Stimulated activated CD8-positive, alpha-beta memory T cell treated with anti-CD3 and anti-CD28 coated beads, Interleukin-7, amount 100 ng/mL, for 24 hours (primary cell): ENCODE results near the gene WIF1.

Experiments used
- DNase-seq: peaks from one replicate; pipeline ENCODE4 v3.0.0-alpha.2; 2020; ENCODE audit warnings: low read depth

Gene WIF1

DNA sequence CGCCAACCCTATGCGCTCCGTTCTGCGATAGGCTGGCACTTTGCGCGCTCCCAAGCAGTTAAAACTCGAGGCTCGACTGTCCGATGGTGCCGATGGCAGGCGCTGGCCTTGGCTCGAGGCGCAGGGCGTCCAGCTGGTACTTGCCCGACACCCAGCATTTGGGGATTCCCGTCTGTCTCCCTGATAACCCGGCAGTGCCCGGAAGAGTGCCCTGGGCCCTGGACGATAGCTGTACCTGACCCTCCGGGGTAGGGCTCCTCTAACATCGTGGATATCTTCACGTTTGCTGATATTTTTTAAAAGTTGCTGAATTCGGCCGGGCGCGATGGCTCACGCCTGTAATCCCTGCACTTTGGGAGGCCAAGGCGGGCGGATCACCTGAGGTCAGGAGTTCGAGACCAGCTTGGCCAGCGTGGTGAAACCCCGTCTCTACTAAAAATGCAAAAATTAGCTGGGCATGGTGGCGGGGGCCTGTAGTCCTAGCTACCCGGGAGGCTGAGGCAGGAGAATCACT, 908 bp upstream of the WIF1 start:
- no peak for DNase-seq

GRCh38 chr12:65119063-65119462, 2.0 kb downstream of the WIF1 start:
- DNase-seq = no peak

DNA sequence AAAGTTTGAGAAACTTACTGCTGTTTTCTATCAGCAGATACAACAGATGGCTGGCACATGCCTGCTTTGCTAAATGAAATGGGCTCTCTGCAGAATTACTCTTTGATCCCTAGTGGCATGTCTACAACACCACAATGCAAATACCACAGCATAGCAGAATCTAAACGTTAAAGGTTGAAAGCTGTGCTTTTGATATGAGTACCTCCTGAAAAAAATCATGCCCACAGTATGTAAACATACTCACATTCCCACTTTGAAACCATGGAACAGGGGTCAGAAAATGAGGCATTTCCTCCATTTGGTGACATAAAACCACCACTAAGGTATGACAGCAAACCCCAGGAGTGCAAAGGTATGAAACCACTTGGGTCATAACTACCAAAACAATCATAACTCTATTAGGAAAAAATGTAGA, 7.5 kb downstream of the WIF1 start:
- DNase-seq = no peak

DNA sequence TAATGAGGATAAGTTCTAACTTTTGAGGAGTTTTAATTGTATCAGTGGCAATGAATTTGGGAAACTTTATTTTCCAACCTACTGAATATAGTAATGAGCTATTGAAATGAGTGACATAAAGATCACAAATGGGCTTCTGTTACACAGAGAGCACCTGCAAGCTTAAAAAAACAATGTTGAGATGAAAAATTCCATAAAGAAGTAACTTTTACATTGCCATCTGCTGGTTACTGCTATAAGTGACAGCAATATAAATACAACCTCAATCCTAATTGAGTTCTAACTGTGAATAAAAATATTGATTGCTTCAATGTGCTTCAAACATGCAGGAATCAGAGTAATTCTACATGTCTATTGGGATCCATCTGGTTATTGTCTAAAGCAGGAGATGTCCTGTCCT, 14.2 kb downstream of the WIF1 start:
- DNase-seq = no peak

GRCh38 chr12:65100140-65100539, 21.0 kb downstream of the WIF1 start:
- DNase-seq = no peak

- DNase-seq = no peak
Measured at GRCh38 chr12:65099182-65099581, 21.9 kb downstream of the WIF1 start.

- DNase-seq = no peak
Measured at GRCh38 chr12:65098364-65098763, 22.7 kb downstream of the WIF1 start.

GRCh38 chr12:65094722-65095121, 26.4 kb downstream of the WIF1 start:
- DNase-seq = no peak

GRCh38 chr12:65093606-65094005, 27.5 kb downstream of the WIF1 start:
- DNase-seq = no peak

- DNase-seq = no peak
Measured at GRCh38 chr12:65090461-65090860, 30.6 kb downstream of the WIF1 start.

DNA sequence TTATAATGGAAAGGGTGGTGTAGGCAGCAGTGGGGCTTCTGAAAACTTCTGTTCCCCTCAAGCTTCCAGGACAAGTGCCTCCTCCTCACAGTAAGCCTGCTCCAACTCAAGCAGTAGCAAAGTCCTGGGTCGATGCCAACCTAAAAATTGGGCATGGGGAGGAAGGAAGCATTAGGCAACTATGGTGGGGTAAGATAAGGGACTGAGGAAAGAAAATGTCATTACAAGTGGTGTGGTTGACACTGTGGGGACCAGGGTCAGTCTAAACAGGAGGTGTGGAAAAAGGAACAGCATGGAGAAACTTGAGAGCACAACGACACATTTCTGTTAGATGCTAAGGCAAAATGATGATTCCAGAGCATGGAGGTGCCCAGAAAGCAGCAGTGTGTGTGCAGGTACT, 34.9 kb downstream of the WIF1 start:
- DNase-seq = no peak

GRCh38 chr12:65084579-65084978, 36.5 kb downstream of the WIF1 start:
- DNase-seq = no peak

- no peak for DNase-seq
Measured at GRCh38 chr12:65083581-65083980, 37.5 kb downstream of the WIF1 start.

- DNase-seq = no peak
Measured at GRCh38 chr12:65082406-65082805, 38.7 kb downstream of the WIF1 start.

DNA sequence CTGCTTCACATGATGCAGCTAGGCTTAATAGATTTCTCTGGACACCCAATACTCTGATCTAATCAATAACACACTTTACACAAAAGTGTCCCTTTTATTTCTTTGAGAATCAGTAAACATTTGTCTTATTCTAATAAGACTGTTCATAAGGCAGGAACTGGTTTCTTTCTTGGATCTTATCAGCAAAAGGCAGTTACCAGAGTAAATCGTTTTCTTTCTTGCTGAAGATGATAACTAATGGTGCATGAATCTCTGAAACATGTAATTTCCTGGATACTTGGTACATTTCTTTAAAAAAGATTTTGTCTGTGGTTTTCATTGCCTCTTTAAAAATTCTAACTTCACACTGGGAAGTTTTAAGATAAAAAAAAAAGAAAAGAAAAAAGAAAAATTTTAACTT, 39.6 kb downstream of the WIF1 start:
- DNase-seq = no peak

DNA sequence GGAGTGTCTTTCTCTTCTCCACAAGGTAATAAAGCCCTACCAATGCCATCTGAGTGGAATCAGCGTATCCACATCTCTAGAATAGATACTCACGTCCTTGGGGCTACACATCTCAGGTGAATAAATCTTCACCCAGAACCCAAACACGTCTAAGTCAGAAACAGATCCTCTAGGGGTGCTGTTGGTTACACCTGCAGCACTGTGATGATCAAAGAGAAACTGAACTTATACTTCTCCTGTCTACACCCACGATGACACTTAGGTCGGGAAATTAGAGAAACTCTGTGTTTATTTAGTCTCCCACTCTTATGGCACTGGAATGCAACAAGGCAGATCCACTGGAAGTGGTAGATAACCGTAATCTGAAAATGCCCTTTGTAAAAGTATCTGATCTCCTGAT, 46.2 kb downstream of the WIF1 start:
- DNase-seq = no peak

- no peak for DNase-seq
Measured at GRCh38 chr12:65069336-65069735, 51.8 kb downstream of the WIF1 start.

DNA sequence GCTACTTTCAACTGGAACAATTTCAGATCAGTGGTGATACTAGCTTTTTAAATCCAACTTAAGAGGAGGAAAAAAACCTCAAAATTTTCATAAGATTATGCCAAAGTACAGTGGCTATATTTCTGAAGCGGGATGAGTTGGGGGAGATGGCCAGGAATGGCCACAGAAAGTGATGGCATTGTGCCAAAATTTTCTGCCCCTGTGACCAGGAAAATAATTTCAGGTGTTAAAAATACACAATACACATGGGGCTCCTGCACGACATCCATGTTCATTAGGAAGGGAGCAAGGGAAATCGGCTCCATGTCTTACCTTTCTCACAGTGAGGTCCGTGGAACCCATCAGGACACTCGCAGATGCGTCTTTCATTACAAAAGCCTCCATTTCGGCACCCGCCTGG, 53.7 kb downstream of the WIF1 start:
- no peak for DNase-seq

- no peak for DNase-seq
Measured at GRCh38 chr12:65055859-65056258, 65.2 kb downstream of the WIF1 start.

DNA sequence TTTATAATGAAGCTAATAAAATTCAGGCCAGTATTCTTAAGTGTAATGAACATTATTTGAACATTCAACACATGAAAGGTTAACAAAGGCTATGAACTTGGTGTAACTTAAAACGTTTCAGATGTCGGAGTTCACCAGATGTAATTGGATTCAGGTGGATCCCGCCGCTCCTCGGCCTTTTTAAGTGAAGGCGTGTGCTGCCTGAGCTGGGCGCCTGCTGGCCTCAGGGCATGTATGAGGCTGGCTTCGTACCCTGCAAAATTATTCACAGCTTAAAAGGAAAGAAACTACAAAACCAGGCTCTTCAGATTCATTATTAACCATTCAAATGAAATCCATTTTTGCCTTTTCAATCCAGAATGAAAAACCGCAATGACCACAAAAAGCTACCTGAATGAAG, 69.9 kb downstream of the WIF1 start:
- no peak for DNase-seq

DNA sequence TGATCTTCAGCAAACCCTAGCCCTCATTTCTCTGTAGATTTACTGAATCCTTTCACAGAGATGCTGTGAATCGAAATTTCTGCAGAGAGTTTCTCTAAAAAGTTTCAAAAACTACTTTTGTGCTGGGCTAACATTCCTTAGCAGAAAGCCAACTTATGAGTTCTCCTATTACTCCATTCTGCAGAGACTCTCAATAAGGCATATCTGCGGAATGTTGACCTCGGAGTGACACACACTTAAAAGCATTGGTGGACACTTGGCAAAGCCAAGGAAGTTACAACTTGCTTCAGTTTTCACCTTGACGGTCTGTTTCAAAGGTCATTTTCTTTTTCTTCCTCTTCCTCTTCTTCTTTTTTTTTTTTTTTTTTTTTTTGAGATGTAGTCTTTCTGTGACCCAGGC, 75.8 kb downstream of the WIF1 start:
- DNase-seq = no peak

- DNase-seq = no peak
Measured at GRCh38 chr12:65039301-65039700, 81.8 kb downstream of the WIF1 start.

DNA sequence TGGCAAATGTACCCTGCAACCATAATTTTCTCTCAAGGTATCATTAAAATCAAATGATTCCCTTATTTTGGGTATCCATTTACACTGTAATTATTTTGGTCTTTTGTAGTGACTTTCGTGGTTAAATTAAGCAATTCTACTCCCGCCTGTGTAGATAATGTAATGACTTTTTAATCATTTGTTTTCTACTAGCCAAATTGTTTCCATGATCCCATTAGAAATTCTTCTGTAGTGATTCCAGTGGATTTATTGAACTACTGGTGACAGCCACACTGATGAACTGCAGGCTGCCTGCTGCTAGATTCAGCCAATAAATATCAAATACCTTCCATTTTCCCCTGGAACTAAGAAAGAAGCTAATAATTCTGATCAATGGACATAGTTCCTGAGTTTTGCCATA, 96.0 kb downstream of the WIF1 start:
- DNase-seq = no peak

- no peak for DNase-seq
Measured at GRCh38 chr12:65023485-65023884, 97.6 kb downstream of the WIF1 start.

DNA sequence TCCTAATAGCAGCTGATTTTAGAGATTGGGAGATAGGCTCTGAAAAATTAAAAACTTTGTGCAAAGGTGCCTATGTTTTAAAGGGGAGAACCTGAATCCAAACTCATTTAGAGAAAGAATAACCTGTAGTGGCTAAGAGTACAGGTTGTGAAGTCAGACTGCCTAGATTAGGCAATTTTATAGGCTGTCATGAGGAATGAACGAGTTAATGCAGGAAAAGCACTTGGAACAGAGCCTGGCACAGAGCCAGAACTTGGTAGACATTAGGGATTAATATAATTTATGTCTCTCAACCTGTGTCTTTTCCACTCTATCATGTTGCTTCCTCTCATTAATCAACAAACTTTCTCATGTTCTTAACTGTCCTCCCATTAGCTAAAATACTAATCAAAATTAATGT, 98.1 kb downstream of the WIF1 start:
- no peak for DNase-seq
